HG03575 (cell line): Measurements from ENCODE around the gene CYS1.
"Not testable (repeated sequence)": the region's sequence is repeated elsewhere in the genome, so short reads cannot be mapped to it uniquely, and the experiment has no call there.

Experiments used
- ATAC-seq: cut with Tn5 transposase; IDR thresholded peaks from one replicate; pipeline ENCODE4 v1.9.1; 2021; ENCODE audit not compliant: unreplicated experiment, insufficient number of reproducible peaks, low FRiP score; ENCODE audit errors: extremely low read depth

Gene CYS1

DNA sequence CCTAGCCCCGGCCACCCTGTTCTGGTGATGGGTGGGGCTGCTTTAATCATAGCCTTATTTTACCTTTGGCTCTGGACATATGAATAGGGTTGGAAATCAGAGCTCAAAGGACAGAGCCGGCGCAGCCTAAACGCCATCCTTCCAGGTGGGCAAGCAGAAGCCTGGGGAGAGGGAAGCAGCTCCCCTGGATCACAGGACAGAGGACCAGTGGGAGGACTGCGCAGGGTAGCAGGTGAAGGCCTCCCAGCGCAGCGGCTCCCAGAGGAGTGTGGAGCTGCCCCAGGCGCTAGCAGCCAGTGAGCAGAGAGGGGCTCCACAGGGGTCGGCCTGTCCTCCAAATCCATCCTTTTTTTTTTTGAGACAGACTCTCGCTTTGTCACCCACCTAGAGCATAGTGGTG, 16.4 kb upstream of the CYS1 start:
- ATAC-seq: no peak

DNA sequence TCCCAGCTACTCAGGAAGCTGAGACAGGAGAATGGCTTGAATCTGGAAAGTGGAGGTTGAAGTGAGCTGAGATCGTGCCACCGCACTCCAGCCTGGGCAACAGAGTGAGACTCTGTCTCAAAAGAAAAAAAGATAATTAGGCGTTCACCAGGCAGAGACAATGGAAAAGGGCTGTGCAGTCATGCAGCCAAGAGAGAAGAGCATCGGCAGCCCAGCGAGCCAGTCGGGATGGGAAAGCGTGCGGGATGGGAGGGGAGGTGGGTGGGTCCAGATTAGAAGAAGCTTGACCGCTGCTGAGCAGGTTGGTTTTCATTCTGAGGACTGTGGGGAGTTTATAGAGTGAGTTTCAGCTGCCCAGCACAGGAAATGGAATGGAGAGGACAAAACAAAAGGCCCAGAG, 15.0 kb upstream of the CYS1 start:
- no peak for ATAC-seq

DNA sequence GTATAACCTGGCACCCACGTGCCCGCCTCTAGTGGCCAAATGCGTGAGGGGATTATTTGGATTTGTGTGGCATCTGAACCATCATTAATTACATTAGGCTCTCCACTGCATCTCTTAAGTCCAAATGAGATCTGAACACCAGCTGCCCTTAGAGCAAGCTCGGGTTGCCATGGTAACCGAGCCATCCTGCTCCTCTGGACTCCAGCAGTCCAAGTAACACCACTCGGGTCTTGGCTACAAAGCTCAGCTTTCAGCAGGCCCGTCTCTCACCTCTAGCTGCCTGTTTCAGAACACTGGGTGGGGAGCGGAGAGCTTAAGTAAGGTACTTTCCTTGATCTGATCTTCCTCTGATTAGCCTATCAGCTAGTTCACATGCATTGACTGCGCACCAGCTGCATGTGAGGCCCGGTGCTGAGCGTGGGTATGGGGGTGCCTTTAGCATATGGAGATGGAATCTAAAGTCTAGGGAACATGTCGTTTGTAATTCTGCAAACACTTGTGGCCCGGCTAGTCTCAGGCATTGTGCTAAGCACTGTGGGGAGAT, 14.1 kb upstream of the CYS1 start:
- ATAC-seq: no peak

DNA sequence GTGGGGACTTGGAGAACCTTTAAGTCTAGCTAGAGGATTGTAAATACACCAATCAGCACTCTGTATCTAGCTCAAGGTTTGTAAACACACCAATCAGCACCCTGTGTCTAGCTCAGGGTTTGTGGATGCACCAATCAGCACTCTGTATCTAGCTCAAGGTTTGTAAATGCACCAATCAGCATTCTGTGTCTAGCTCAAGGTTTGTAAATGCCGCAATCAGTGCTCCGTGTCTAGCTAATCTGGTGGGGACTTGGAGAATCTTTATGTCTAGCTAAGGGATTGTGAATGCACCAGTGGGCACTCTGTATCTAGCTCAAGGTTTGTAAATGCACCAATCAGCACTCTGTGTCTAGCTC, 11.7 kb upstream of the CYS1 start:
- not testable (repeated sequence) for ATAC-seq

DNA sequence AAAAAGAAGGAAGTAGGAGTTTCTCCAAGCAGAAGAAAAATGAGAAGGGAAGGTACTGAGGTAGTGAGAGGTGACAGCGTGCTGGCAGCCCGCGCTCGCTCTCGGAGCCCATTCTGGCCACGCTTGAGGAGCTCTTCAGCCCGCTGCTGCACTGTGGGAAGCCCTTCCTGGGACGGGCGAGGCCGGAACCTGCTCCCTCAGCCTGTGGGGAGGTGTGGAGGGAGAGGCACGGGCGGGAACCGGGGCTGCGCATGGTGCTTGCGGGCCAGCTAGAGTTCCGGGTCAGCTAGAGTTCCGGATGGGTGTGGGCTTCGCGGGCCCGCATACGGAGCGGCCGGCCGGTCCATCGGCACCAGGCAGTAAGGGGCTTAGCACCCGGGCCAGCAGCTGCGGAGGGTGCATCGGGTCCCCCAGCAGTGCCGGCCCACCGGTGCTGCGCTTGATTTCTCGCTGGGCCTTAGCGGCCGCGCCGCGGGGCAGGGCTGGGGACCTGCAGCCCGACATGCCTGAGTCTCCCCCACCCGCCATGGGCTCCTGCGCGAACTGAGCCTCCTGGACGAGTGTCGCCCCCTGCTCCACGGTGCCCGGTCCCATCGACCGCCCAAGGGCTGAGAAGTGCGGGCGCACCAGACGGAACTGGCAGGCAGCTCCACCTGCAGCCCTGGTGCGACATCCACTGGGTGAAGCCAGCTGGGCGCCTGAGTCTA, 11.1 kb upstream of the CYS1 start:
- no peak for ATAC-seq

DNA sequence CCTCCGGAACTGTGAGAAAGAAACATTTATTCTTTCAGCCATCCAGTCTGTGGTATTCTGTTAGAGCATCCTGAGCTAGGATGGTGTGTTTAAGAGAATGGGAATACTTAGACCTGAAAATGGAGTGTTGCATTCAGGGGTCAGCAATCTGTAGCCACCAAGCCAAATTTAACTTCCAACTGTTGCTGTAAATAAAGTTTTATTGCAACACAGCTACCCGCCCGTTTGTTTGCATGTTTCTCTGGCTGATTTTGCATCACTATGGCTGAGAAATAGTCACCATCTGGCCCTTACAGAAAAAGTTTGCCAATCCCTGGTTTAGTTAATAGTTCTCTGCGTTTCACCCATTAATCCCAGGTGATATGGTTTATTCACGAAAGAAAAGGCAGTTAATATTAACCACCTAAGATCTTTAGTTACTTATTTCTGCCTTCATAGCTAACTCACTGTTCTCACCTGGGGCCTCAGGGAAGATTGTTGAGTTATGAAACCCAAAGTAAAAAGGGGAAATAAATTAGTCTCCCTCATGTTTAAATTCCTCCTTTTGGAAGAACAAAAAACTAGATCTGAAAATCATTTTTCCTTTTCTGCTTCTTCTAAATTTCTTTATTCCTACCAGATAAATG, 9.5 kb upstream of the CYS1 start:
- no peak for ATAC-seq

DNA sequence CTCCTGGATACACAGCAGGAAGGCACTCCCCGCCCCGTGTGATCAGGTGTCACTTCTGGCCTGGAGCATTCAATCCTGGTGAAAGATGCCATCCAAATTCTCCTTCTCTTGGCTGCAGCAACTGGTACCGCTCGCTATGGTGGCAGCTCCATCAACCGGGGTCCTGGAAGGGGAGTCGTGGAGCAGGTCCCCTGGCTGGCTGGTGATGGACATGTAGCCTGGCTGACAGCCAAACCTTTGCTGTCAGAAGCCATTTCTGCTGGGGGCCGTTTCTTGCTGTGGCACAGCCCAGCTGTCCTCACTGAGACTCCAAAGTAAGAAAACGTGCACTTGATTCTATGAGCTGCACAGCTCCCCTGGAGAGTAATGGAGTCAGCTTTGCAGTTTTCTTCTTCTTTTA, 7.1 kb upstream of the CYS1 start:
- no peak for ATAC-seq

DNA sequence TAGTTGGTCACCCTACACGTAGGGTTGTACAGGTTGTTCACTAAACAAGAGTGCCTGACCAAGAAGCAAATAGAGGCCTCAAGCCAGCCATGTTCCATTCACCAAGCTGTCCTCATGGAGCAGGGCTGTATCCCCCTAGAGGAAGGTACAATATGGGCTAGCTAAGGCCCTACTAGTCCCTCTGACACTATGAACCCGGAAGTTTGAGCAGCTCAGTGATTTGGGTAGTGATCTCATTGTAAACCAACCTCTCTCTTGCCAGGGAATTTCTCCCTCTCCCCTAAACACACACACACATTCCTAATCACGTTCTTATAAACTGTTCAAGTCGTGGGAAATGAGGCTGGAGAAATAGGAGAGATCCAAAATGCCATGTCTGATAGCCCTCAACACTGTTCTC, 6.7 kb upstream of the CYS1 start:
- no peak for ATAC-seq

DNA sequence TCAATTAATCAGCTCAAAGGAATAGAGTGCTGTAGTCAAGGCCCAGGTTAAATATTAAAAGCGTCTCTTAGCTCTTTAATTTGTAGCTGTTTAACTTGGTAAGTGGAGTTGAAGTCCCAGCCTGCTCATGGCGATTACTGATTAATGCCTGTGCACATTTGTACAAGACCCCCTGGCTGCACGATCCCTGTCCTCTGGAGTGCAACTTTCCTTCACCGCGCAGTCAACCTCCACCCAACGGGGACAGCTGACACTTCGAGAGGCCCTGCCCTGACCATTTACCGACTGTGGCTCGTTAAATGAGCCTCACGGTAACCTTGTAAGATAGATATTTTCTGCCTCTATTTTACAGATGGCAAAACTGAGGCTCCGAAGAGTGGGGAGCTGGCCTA, 5.5 kb upstream of the CYS1 start:
- ATAC-seq: no peak

DNA sequence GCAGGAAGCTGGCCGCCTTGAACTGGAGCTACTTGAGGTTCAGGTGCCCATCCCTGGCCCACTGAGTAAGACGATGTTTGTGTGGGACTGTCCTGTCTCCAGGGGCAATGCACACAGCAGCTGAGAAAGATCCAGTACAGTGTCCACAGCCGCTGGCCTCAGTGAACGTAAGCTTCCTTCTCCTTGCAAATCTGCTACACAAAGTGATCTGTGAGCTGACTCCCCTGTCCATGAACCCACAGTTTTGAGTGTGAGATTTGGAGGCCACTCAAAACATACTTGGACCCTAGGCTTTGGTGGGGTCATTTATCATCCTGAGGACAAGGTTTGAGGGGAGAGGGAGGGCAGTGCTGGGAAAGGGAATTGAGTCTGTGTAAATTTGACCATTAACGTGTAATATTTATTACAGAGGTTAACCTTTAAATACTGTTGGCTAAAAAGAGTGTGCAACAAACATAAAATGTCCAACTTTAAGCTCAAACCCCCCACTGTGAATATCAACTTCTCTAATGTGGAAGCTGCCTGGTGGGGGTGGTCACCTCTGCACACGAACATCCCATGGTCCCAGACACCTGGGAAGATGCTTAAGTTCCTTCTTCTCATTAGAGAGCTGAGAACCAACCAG, 4.9 kb upstream of the CYS1 start:
- no peak for ATAC-seq

DNA sequence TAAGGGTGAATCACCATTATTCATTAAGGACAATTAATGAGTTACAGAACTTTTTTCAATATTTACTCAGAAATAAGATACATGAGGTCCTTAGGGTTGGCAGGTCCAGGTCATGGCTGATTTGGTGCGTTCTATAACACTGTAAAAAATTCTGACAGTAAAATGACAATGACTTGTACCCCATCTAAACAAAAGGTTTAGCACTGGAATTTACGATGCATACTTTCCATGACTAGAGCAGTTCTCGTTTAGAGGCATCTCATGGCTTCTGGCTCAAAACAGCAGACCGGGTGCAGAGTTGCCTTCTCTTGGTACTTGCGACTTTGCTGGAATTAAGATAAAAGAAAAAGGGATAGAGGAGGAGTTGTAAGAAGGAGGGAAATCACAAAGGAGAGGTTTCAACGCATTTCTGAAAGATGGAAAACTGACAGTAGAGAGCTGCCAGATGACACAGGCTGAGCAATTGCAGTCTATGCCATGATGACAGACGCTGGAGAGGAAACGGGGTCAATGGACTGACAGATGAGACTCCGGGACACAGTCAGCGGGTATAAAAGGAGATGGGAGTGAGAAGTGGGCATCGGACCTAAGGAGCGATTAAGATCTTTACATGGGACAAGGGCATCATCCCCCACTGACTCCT, 4.1 kb upstream of the CYS1 start:
- ATAC-seq: no peak

DNA sequence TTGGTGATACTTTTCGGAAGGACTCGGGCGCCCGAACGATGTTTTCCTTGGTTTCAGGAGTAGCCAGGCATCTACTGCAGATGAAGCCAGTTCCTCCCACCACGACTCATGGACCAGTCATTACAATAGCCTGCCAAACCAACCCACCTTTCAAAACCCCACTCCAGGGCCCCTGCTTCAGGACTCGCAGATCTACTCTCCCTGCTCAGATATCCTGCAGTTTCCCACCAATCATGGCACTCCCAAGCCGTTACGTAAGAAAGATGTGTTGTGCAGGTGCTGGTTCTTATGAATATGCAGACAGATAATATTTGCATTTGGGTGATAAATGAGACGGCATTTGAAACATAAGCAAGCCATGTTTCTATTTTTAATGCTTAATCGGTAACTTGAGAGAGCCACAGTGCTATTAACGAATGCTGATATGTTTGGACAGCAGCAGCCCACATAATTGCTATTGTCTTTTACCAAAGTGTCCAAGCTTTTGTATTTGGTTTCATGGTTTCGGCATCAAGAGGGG, 3.5 kb upstream of the CYS1 start:
- no peak for ATAC-seq

DNA sequence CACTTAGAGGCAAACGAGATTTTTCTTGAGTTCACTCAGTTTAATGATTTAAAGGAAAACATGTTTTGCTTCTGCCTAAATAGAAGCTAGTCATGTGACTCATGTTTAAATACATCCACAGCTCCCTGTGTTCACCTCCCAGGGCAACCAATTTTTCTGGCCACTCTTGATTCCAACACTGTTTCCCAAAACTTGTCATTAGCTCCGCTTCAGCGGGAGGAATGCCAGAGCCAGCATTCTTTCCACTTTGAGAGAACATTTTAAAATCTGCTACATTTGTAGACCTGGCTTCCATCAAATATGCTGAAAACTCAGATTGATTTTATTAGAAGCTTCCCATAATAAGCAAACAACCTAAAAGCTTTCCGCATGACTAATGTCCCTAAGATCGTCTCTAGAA, 2.8 kb upstream of the CYS1 start:
- no peak for ATAC-seq

DNA sequence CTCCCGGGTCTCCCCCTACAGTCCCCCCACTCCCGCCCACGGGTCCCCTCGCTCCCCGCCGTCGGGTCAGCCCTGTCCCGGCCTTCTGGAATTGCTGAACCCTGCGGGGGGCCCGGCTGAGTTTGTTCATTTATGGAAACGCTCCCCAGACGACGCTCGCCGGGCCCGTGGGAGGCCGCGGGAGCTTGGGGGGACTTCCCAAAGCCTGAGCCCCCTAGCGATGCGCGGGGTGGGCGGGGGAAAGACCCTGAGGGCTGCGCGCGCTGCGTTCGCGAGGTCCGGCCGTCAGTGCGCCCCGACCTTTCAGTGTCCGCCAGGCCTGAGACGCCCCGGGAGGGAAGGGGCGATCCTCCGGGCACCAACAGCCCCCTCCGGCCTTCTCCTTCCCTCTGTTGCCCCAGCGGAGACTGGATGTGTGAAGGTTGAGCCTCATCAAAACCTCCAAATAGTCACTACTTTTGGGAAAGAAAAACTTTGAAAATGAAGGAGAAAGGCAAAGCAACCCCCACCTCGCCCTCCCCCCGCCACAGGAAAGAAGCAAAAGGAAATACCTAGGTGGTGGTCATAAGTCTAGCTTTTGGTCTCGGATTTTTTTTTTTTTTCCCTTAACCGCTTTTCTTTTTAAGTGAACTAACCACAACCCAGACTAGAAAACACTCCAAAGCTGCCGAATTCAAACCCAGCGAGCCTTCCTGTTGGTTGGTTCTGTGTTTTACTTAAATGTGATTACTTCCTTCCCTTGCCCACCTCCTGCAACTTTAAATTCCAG, 509 bp upstream of the CYS1 start:
- no peak for ATAC-seq

DNA sequence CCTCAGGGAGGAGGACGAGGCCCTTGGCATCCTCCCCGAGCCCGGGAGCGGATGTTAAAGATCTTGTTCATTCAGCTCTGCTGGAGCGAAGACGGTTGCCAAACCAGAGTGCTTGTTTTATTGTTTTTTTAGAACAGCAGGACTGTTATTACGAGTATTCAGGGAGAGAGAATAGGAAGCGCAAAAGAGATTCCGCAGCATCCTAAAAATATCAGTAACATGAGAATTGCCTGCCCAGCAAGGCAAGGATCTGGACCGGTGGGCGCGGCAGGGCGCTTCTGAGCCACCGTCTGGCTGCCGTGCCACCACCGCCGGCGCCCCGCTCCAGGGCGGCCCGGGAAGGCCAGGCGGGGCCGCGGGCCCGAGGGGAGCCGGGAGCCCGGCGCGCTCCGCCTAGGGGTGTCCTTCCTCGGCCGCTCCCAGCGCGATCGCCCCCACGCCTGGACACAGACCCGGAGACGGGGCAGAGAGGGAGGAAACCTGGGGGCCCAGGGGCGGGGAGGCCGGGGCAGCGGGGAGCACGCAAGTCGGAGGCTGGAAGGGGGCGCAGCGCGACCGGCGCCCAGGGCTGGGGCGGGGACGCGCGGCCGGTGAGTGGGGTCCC, 843 bp downstream of the CYS1 start:
- ATAC-seq: no peak

DNA sequence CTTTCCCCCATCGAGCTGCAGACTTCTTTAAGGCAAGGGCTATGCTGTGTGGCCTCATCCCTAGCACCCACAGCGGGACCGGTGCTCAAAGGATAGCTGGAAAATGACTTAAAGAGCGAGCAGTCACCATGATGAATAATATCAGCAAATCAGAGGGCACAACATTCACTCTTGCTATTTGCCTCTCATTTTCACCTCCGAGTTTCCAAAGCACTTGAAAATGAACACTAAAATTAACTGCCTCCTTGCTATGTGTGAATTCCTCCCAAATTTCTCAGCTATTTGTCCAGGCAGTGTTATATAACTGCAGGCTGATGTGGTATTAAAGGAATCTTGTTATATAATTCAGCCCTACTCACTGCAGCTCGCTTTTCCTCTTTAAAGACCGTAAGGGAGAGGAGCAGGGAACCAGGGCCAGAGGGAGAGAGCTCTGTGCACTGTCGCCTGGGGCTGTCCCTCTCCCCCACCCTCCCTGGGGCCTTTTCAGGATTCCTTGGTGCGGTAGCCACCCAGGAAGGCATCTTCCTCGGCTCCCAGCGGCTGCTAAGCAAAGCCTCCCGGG, 1.4 kb downstream of the CYS1 start:
- ATAC-seq: no peak

DNA sequence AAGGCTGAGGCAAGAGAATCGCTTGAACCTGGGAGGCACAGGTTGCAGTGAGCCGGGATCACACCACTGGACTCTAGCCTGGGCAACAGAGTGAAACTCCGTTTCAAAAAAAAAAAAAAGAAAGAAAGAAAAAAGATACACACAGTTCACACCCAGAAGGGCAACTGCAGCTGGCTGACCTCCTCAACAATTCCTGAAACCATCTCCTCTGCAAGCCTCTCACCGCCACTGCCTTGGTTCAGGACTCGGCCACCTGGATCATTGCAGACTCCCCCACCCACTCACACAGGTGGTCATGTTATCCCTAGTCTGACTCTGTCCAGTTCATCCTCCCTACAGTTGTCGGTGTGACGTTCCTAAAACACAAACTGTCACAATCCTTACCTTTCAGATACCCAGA, 2.2 kb downstream of the CYS1 start:
- ATAC-seq: no peak

DNA sequence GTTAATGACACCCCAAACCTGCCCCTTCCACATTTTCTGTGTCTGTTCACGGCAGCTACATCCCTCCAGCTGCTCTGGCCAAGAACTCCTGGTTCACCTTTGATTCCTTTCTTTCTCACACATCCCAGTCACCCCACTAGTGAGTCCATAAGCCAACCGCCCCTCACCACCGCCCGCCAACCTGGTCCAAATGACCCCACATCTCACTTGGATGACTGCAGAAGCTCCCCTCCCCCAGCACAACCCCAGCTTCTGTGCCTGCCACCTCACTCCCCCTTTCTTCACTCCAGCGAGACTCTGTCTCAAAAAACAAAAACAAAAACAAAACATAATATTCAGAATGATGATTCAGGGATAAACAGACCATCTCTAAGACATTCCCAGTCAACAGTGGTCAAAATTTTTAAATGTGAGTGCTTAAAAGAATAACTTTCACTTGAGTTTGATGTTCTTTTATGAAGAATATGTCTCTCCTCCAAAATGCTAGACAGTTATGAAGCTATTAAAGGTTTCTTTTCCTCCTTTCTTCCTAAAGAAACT, 3.2 kb downstream of the CYS1 start:
- ATAC-seq: no peak
